Panc1 (cell line): ENCODE data around the gene ADGB. TPM values are rescaled to one million over a fixed set of nuclear protein-coding genes. Genes with fewer than 3 reads are reported as not detected.

ENCODE experiments used
- ATAC-seq: fragments of 200-7000 bp; cut with Tn5 transposase; 2 replicates; pipeline ENCODE4 v1.9.1; 2020; ENCODE audit warnings: mild to moderate bottlenecking, moderate library complexity
- BruUV-seq: library from RNA; stranded (reverse); fragments of 400-500 nt; replicated peaks from 2 replicates; lab custom pipeline; 2021; lab: Mats Ljungman, UMichigan
- CTCF ChIA-PET: fragments of 300-600 bp; sonication (Branson Sonifier 250); formaldehyde crosslinking; loops from one replicate; lab custom pipeline; 2022; ENCODE audit warnings: antibody characterized with exemption; lab: Charles Lee
- POLR2A ChIA-PET: fragments of 300-600 bp; sonication (Branson Sonifier 250); formaldehyde crosslinking; loops from one replicate; lab custom pipeline; 2022; ENCODE audit warnings: antibody characterized with exemption; lab: Charles Lee
- DNase-seq: peaks from one replicate; pipeline ENCODE4 v3.0.0-alpha.2; 2010; ENCODE audit warnings: low read depth, low spot score
- H3K27ac ChIP-seq: 2 replicates; pipeline ENCODE4 v1.5.1; 2011; ENCODE audit warnings: mild to moderate bottlenecking, low read length, inconsistent platforms
- H3K27me3 ChIP-seq: fragments of 200-500 bp; sonication (Bioruptor generic); 2 replicates; pipeline ENCODE4 v1.6.0; 2014; ENCODE audit warnings: low read length, inconsistent platforms; ENCODE audit not compliant: control insufficient read depth, insufficient read depth
- H3K36me3 ChIP-seq: fragments of 200-500 bp; sonication (Bioruptor generic); 2 replicates; pipeline ENCODE4 v1.5.1; 2014; ENCODE audit warnings: inconsistent platforms, mild to moderate bottlenecking, low read length, moderate library complexity; ENCODE audit not compliant: control insufficient read depth, insufficient read depth
- H3K4me1 ChIP-seq: 2 replicates; pipeline ENCODE4 v1.5.1; 2011; ENCODE audit warnings: inconsistent platforms, mild to moderate bottlenecking, low read length, moderate library complexity; ENCODE audit not compliant: control insufficient read depth, insufficient read depth
- H3K4me3 ChIP-seq, 2 experiments: 2 replicates each; pipeline ENCODE4 v1.5.1; 2011 to 2012; ENCODE audit warnings: low read depth in 2 of 2, low read length in 2 of 2, mild to moderate bottlenecking in 2 of 2, inconsistent platforms in 1 of 2, moderate library complexity in 1 of 2
- H3K9me3 ChIP-seq: fragments of 200-500 bp; sonication (Bioruptor generic); 2 replicates; pipeline ENCODE4 v1.5.1; 2014; ENCODE audit warnings: low read depth, mild to moderate bottlenecking, inconsistent platforms, low read length, moderate library complexity; ENCODE audit not compliant: control insufficient read depth, insufficient read depth
- POLR2AphosphoS5 ChIP-seq: IDR thresholded peaks from 2 replicates; pipeline ENCODE4 v1.6.1; 2012; ENCODE audit warnings: mild to moderate bottlenecking, low read depth, low read length, moderate library complexity
- SIN3A ChIP-seq: IDR thresholded peaks from 2 replicates; pipeline ENCODE4 v1.6.1; 2012; ENCODE audit warnings: low read depth, mild to moderate bottlenecking, low read length, moderate library complexity, borderline replicate concordance; ENCODE audit not compliant: insufficient read depth
- TCF7L2 ChIP-seq: IDR thresholded peaks from 2 replicates; pipeline ENCODE4 v1.6.1; 2011; ENCODE audit warnings: mild to moderate bottlenecking, low read depth, low read length, inconsistent platforms
- in situ Hi-C: cut with HindIII; loops from 2 replicates; pipeline ENCODE4 v1.10.0; 2016; ENCODE audit warnings: low sequenced_read_pairs, low pct_unique_long_range_greater_than_20kb
- intact Hi-C: fragments of 100-400 bp; cut with micrococcal nuclease; formaldehyde crosslinking; loops from one replicate; pipeline ENCODE4 v1.10.0; 2022; ENCODE audit not compliant: unreplicated experiment
- total RNA-seq: library from RNA; stranded (reverse); gene quantifications from one replicate; pipeline ENCODE4 v1.2.1, GENCODE V29; 2021; ENCODE audit not compliant: unreplicated experiment
- TF ChIP-seq, protein P1 (sequence below), 2 experiments: IDR thresholded peaks; 2 replicates each; pipeline ENCODE4 v1.6.1; 2011 to 2012; ENCODE audit warnings: low read depth in 2 of 2, control low read depth in 1 of 2, low read length in 1 of 2, mild to moderate bottlenecking in 1 of 2, moderate library complexity in 1 of 2; ENCODE audit not compliant: insufficient read depth in 1 of 2
- TF ChIP-seq, protein P2 (sequence below): fragments of 450-650 bp; IDR thresholded peaks from 2 replicates; pipeline ENCODE4 v1.5.1; 2017; ENCODE audit warnings: mild to moderate bottlenecking

Gene ADGB
- total RNA-seq, 1 experiment from 2014 or later, result not detected

DNA sequence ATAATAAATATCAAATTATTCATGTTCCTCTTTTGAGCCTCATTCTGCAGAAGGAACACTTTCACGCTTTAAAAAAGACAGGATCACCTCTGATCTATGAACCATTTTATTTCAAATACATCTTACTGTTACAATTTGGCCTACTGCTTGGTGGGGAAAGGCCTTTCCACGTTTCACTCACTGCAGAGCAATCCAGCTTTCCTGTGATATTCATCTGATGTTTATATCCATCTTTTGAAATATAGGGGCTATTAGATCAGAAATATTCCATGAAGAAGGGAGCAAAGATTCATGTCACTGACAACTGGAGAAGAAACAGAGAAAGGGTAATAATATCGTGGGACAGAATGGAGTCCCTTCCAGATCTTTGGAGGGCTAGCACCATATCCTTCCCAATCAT, 262.9 kb downstream of the ADGB start:
- ATAC-seq (no peak), DNase-seq (no peak)
- Histone ChIP-seq H3K4me3 (no peak overlapping the region), H3K36me3 (no peaks in the 10 kb centered on the region), H3K27me3 (no peaks in the 10 kb centered on the region), H3K4me1 (peaks cover 12% of the 10 kb centered on the region; the same call in 1 of the 2 replicates), H3K27ac (no peak overlapping the region; the same call in 1 of the 2 replicates), H3K9me3 (no peaks in the 10 kb centered on the region)
- in situ Hi-C loops (no loop called here), intact Hi-C loops (no loop called here)
- BruUV-seq, result no TSS peak
- TF ChIP-seq TCF7L2 (no peak), POLR2AphosphoS5 (no peak), SIN3A (no peak)
- TF ChIP-seq, protein P1, sequence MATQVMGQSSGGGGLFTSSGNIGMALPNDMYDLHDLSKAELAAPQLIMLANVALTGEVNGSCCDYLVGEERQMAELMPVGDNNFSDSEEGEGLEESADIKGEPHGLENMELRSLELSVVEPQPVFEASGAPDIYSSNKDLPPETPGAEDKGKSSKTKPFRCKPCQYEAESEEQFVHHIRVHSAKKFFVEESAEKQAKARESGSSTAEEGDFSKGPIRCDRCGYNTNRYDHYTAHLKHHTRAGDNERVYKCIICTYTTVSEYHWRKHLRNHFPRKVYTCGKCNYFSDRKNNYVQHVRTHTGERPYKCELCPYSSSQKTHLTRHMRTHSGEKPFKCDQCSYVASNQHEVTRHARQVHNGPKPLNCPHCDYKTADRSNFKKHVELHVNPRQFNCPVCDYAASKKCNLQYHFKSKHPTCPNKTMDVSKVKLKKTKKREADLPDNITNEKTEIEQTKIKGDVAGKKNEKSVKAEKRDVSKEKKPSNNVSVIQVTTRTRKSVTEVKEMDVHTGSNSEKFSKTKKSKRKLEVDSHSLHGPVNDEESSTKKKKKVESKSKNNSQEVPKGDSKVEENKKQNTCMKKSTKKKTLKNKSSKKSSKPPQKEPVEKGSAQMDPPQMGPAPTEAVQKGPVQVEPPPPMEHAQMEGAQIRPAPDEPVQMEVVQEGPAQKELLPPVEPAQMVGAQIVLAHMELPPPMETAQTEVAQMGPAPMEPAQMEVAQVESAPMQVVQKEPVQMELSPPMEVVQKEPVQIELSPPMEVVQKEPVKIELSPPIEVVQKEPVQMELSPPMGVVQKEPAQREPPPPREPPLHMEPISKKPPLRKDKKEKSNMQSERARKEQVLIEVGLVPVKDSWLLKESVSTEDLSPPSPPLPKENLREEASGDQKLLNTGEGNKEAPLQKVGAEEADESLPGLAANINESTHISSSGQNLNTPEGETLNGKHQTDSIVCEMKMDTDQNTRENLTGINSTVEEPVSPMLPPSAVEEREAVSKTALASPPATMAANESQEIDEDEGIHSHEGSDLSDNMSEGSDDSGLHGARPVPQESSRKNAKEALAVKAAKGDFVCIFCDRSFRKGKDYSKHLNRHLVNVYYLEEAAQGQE (IDR thresholded peaks at IDR 0.05; ENCODE audit: insufficient read depth in 1 of 2, low read depth in 2 of 2, low read length in 1 of 2), result no peak
- TF ChIP-seq, protein P2, sequence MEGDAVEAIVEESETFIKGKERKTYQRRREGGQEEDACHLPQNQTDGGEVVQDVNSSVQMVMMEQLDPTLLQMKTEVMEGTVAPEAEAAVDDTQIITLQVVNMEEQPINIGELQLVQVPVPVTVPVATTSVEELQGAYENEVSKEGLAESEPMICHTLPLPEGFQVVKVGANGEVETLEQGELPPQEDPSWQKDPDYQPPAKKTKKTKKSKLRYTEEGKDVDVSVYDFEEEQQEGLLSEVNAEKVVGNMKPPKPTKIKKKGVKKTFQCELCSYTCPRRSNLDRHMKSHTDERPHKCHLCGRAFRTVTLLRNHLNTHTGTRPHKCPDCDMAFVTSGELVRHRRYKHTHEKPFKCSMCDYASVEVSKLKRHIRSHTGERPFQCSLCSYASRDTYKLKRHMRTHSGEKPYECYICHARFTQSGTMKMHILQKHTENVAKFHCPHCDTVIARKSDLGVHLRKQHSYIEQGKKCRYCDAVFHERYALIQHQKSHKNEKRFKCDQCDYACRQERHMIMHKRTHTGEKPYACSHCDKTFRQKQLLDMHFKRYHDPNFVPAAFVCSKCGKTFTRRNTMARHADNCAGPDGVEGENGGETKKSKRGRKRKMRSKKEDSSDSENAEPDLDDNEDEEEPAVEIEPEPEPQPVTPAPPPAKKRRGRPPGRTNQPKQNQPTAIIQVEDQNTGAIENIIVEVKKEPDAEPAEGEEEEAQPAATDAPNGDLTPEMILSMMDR, result no peak
- ChIA-PET CTCF (no interaction called here), POLR2A (no interaction called here)

DNA sequence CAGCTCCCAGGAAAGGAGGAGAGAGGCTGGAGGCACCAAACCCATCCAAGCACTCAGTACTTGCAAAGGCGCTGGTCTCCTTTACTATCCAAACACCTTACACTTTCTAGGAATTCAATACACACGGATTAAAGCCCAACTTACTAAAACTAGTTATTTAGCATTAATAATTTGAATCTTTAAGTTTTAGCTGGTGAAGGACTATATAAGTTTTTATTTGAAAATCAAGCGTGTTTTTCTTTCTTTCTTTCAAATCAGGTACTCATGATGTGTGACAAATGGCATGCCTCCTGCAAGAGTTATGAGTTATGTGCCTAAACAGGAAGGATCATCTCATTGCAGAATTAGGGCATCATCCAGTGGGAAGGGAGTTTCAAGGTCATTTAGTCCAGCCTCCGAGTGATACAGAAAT, 263.7 kb downstream of the ADGB start:
- Histone ChIP-seq H3K36me3 (no peaks in the 10 kb centered on the region), H3K27ac (no peak overlapping the region), H3K4me3 (no peak overlapping the region), H3K4me1 (peaks cover 12% of the 10 kb centered on the region; the same call in 1 of the 2 replicates), H3K27me3 (no peaks in the 10 kb centered on the region), H3K9me3 (no peaks in the 10 kb centered on the region)
- TF ChIP-seq, protein P1 (IDR thresholded peaks at IDR 0.05; ENCODE audit: insufficient read depth in 1 of 2, low read depth in 2 of 2, low read length in 1 of 2), result no peak
- no peak for TF ChIP-seq POLR2AphosphoS5
- intact Hi-C loops (no loop called here), in situ Hi-C loops (no loop called here)
- ChIA-PET POLR2A (interaction anchor here (0.6 kb wide), 1 partner anchor 341 kb away, joined by 9 read pairs; no protein-coding TSS in a partner anchor), CTCF (no interaction called here)
- DNase-seq (no peak), ATAC-seq (no peak)
- BruUV-seq, result no TSS peak
